Omental fat pad (tissue), 4 donors: ENCODE data around the gene NCKAP5L. TPM values are rescaled to one million over a fixed set of nuclear protein-coding genes. Genes with fewer than 3 reads are reported as not detected.

Source experiments
- ATAC-seq: fragments of 150-250 bp; one replicate; pipeline ENCODE4 v1.9.1; 2016; ENCODE audit warnings: mild to moderate bottlenecking, moderate library complexity; ENCODE audit not compliant: low FRiP score
- DNase-seq: peaks from one replicate; pipeline ENCODE4 v3.0.0-alpha.2; 2019; ENCODE audit warnings: low spot score
- CTCF ChIP-seq, 3 donors: fragments of 450-650 bp; IDR thresholded peaks; one replicate each; pipeline ENCODE4 v1.5.1; 2016 to 2017; ENCODE audit warnings: antibody characterized with exemption in 3 of 3, mild to moderate bottlenecking in 3 of 3, moderate library complexity in 2 of 3
- total RNA-seq, 4 donors: library from RNA; depleted of rRNA; stranded (reverse); fragments of >200 nt; gene quantifications; one replicate each; pipeline ENCODE4 v1.1.0, GENCODE V29; 2016

The NCKAP5L gene
- total RNA-seq = 10 to 100 TPM; 14.2 to 20.3 (median 17.6) TPM

DNA sequence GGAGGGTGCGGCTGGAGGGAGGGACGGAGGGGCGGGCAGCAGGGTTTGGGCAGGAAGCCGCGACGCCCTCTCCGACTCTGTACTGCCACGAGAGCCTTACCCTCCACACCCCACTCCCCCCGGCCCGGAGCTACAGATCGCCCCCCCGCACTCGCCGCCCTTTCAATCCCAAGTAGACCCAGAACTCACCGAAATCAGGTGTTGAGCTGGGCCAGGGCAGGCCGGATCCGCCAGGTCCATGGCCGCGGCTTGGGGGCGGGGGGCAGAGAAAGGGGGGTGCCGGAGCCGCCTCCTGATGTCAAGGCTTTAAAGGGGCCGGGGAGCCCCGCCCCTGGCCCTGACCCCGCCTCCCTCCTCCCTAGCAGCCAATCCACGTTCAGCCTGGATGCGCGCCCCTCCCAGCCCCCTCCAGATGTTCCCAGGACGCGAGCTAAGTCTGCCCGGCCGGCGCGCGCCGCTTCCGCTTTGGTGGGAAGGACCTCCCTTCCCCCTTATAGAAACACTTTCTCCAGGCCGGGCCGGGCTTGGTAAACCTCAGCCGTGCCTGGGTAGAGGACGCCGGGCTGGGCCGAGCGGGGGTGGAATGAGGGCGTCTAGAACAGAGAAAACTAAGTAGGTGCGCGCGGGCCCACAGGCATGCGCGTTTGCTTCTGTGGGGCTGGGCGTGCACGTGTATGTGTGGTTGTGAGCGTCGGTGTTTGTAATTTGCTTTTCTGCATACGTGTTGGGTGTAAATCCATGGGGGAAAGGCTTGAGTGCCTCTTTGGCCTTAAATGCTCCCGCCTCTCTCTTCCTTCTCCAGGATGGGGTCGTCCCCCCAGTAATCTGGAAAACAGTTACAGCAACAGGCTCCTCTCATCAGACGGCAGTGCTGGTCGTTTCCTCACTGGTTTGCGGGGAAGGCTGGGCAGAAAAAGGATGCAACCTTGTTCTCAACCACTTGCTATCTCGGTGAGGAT is at the start of gene NCKAP5L:
Gene NCKAP5L, minus strand, starts transcription at position 281 of the 959 bp plus-strand sequence. CDS start 24,369 bp downstream, outside the sequence.
- ATAC-seq = peak; percentile 97
- no peak for TF ChIP-seq CTCF (IDR thresholded peaks at IDR 0.05)
- peak; percentile 91 for DNase-seq

GRCh38 chr12:49877066-49877465 is 48.9 kb upstream of the NCKAP5L start:
- DNase-seq (no peak), ATAC-seq (no peak)
- no peak for TF ChIP-seq CTCF (IDR thresholded peaks at IDR 0.05)

- no peak for DNase-seq
- ATAC-seq = no peak
- TF ChIP-seq CTCF (IDR thresholded peaks at IDR 0.05) = no peak
Observed at GRCh38 chr12:49876070-49876469, 47.9 kb upstream of the NCKAP5L start.

DNA sequence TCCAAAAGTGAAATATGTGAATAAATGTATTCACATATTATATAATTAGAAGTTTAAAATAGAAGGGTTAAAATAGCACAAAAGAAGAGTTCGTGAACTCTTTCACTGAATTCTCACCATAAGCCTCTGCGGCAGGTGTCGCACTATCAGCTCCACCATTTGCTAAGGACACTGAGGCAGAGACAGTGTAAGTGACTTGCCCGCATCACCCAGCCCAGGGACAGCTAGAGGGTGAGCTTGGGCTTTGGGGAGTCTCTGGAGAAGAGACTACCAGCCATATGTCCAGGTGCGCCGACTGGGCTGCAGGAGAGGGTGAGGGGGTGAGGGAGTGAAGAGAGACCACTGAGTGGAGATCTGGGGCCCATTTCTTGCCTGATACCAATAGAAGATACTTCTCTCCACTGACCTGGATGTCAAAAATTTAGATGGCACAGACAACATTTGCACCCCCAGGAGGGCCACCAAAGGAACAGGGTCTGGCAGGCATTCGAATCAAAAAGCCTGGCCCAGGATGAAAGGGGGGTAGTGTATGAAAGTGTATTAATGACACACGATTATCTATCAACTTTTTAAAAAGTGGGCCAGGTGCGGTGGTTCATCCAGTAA is 47.0 kb upstream of the NCKAP5L start:
- ATAC-seq = no peak
- DNase-seq = no peak

DNA sequence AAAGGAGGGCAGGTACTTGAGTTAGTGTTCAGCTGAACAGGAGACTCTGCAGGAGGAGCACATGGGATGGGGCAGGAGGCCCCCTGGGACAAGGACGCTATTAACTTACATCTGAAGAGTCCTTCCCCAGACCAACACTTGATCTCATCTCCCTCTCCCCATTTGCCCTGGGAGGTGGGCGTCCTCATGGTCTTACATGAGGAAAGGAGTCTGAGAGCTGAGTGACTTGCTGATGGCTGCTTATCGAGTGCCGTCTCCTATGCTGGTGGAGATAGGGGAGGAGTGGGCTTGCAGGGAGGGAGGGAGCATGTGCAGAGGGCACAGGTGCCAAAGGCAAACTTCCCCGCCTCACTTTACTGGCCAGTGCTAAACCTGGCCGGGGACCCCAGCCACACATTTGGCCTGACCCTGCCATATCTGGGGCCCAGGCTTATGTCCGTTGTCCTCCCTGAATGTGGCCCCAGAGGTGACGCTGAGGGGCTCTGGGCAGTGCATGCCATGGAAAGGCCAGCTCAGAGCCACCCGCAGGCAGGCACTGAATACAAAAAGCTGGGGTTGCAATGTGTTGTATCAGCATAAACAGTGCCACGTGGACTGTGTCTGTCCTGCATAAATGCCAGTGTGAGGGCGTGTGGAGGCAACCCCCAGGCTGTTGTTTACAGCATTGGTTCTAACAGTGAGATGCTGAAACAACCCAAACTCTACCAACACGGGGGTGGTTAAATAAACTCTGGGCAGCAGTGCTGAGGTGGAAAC is 46.1 kb upstream of the NCKAP5L start:
- DNase-seq (no peak), ATAC-seq (no peak)
- no peak for TF ChIP-seq CTCF (IDR thresholded peaks at IDR 0.05)

More for the DNA sequence above, 47.0 kb upstream of the NCKAP5L start:
- TF ChIP-seq CTCF (IDR thresholded peaks at IDR 0.05) = no peak

DNA sequence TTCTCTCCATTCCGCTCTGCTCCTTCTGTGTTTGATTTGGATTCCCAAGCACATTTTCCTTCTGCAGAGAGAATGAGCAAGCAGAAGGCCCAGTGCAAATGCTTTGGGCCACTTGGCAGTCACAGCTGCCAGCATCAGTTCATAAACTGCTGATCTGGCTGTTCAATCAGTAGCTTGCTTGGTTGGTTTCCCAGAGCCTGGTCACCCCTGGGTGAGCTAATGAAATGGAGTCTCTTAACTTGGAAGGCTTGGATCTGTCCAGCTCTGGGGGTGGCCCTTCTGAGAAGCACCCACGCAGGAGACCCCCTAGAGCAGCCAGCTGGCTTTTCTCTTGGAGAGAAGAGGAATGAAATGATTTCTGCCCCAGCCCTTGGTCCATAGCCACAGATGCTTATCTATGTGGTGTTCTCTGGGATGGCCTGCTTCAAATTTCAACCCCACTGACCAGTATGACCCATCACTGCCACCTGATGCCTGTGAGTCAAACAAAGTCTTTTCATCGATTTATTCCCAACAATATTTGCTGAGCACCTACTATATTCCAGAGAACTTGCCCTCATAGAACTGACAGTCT is 45.2 kb upstream of the NCKAP5L start:
- ATAC-seq (no peak), DNase-seq (no peak)
- no peak for TF ChIP-seq CTCF (IDR thresholded peaks at IDR 0.05)
